AG10803 (cell line): ENCODE measurements around the gene EIF5.
A peak's percentile ranks its signal among the peaks of the same experiment; 100 is the strongest.

Experiments used
- DNase-seq: peaks from one replicate; pipeline ENCODE4 v3.0.0; 2010; ENCODE audit warnings: low read depth
- H3K4me3 ChIP-seq: 2 replicates; pipeline ENCODE4 v1.5.1; 2011; ENCODE audit warnings: mild to moderate bottlenecking, low read length, control low read depth
- CTCF ChIP-seq: conservative IDR thresholded peaks from 2 replicates; pipeline ENCODE4 v1.5.1; 2011; ENCODE audit warnings: mild to moderate bottlenecking, low read length, control low read depth, inconsistent platforms

EIF5 gene

GRCh38 chr14:103311171-103311997 lies 22.7 kb upstream of the EIF5 start:
- no peak for TF ChIP-seq CTCF
- no peak for DNase-seq

GRCh38 chr14:103312006-103312635 lies 21.9 kb upstream of the EIF5 start:
- no peak for DNase-seq
- no peak for TF ChIP-seq CTCF
- H3K4me3 ChIP-seq, result no peak overlapping the region

More at GRCh38 chr14:103311171-103311997, 22.7 kb upstream of the EIF5 start:
- no peak overlapping the region for H3K4me3 ChIP-seq

GRCh38 chr14:103313704-103314103 lies 20.3 kb upstream of the EIF5 start:
- no peak overlapping the region for H3K4me3 ChIP-seq
- TF ChIP-seq CTCF, result no peak
- DNase-seq, result no peak

- no peak for TF ChIP-seq CTCF
- no peak overlapping the region for H3K4me3 ChIP-seq
- no peak for DNase-seq
These were observed 19.4 kb upstream of the EIF5 start for GRCh38 chr14:103314496-103315277.

GRCh38 chr14:103315351-103315911 lies 18.6 kb upstream of the EIF5 start:
- TF ChIP-seq CTCF, result no peak
- H3K4me3 ChIP-seq, result no peak overlapping the region
- peak; percentile 66 for DNase-seq

- no peak overlapping the region for H3K4me3 ChIP-seq
- no peak for DNase-seq
- no peak for TF ChIP-seq CTCF
These were observed 18.1 kb upstream of the EIF5 start for GRCh38 chr14:103315941-103316340.
